Stimulated activated CD8-positive, alpha-beta memory T cell treated with anti-CD3 and anti-CD28 coated beads, Interleukin-2, amount 100 ng/mL, for 1 hour (primary cell): Measurements from ENCODE around the gene MLH1.

ENCODE experiments used
- DNase-seq, 2 donors: peaks; one replicate each; pipeline ENCODE4 v3.0.0-alpha.2; 2020; ENCODE audit warnings: low read depth in 2 of 2

MLH1 gene

GRCh38 chr3:37093481-37093880, 100.2 kb downstream of the MLH1 start:
- no peak for DNase-seq

GRCh38 chr3:37094636-37095035, 101.3 kb downstream of the MLH1 start:
- no peak for DNase-seq

GRCh38 chr3:37096288-37096687, 103.0 kb downstream of the MLH1 start:
- DNase-seq = no peak

- no peak for DNase-seq
Measured at GRCh38 chr3:37096975-37097374, 103.7 kb downstream of the MLH1 start.

DNA sequence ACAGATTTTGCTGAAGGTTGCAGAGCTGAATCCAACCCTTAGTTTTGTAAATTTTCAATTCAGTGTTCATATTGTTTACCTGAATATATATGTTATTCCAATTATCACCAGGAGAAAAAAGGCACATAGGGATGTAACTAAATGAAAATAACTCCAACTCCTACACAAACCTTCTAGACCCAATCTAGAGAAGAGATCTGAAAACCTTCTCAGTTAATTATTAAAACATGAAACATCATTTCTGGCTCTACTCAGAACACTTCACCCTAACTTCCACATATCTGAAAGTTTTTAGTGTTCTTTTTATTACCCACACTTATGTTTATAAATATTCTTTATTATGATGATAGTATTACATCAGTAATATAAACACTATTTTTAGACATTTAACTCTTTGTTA, 104.5 kb downstream of the MLH1 start:
- DNase-seq = no peak

- DNase-seq = no peak
Measured at GRCh38 chr3:37098884-37099283, 105.6 kb downstream of the MLH1 start.

DNA sequence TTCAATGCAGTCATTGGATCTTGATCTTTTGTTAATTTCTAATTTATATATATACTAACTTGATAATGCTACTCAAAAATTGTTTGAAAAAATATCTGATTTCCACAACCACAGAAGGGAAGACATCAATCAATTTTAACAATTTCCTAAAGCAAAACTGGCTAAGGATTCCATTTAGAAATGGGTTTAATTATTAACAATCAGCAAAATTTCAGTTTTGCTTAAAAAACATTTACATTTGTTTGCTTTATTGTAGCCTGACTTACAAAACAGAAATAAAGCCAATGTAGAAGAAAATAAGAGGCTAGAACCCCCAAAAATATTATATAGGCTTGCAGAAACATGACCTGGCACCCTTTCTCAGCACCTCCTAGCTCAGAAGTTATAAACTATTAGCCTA, 106.2 kb downstream of the MLH1 start:
- no peak for DNase-seq

DNA sequence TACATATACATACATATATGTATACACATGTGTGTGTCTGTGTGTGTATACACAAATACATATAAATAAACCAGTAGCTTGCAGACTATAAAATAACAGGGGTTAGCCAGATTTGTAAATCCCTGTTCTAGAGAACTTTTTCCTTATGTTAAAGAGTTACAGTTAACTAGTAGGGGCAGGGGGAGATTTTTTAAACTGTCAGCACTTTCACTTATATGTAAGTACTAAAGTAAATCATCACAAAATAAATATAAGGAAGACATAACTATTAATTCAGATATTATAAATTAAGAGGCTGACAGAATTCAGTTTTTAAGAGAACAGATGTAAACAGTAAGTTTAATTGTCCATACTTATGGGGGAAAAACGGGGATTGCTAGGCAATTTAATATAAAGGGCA, 107.1 kb downstream of the MLH1 start:
- DNase-seq = no peak
